Gastrocnemius medialis (tissue), 4 donors: Measurements from ENCODE around the gene TPM3. TPM values are rescaled to one million over a fixed set of nuclear protein-coding genes. Genes with fewer than 3 reads are reported as not detected.
A peak's percentile ranks its signal among the peaks of the same experiment; 100 is the strongest.

Source experiments
- ATAC-seq, 2 donors: fragments of 150-250 bp; one replicate each; pipeline ENCODE4 v1.9.1; 2016
- DNase-seq, 2 donors: peaks; one replicate each; pipeline ENCODE4 v3.0.0-alpha.2; 2019
- H3K27ac ChIP-seq, 4 donors: fragments of 200-600 bp; sonication (generic); 1 replicate in 1 of 4; 2 replicates in 3 of 4; pipeline ENCODE4 v1.5.1; 2016 to 2018; ENCODE audit warnings: mild to moderate bottlenecking in 2 of 4, moderate library complexity in 1 of 4
- H3K27me3 ChIP-seq, 3 donors: fragments of 200-600 bp; sonication (generic) in 2 of 3; 1 replicate in 1 of 3; 2 replicates in 2 of 3; pipeline versions ENCODE4 v1.5.1 to v1.6.0; 2016 to 2019; ENCODE audit warnings: mild to moderate bottlenecking in 1 of 3, moderate library complexity in 1 of 3
- H3K36me3 ChIP-seq, 2 donors: fragments of 200-600 bp; sonication (generic) in 1 of 2; one replicate each; pipeline ENCODE4 v1.5.1; 2017 to 2018
- H3K4me1 ChIP-seq, 2 donors: fragments of 200-600 bp; sonication (generic) in 1 of 2; one replicate each; pipeline ENCODE4 v1.5.1; 2016 to 2017; ENCODE audit warnings: mild to moderate bottlenecking in 2 of 2
- H3K4me3 ChIP-seq, 4 donors: fragments of 200-600 bp; sonication (generic) in 3 of 4; 1 replicate in 1 of 4; 2 replicates in 3 of 4; pipeline ENCODE4 v1.5.1; 2016 to 2019; ENCODE audit warnings: mild to moderate bottlenecking in 2 of 4
- H3K9me3 ChIP-seq, 3 donors: fragments of 200-600 bp; sonication (generic) in 2 of 3; 1 replicate in 1 of 3; 2 replicates in 2 of 3; pipeline ENCODE4 v1.5.1; 2016 to 2019
- POLR2A ChIP-seq, 2 donors: fragments of 450-650 bp; IDR thresholded peaks; one replicate each; pipeline ENCODE4 v1.6.1; 2017; ENCODE audit warnings: antibody characterized with exemption in 2 of 2, mild to moderate bottlenecking in 2 of 2, moderate library complexity in 2 of 2
- in situ Hi-C, 4 donors: fragments of 200-750 bp; cut with MboI; loops; one replicate each; pipeline versions ENCODE4 v1.15.0 to v1.8.0; 2017; ENCODE audit warnings: low sequenced_read_pairs in 4 of 4
- intact Hi-C: fragments of 100-400 bp; cut with DNase I; formaldehyde crosslinking; loops from one replicate; pipeline ENCODE4 v1.15.1; 2023; ENCODE audit warnings: low total_unique reads
- total RNA-seq, 4 donors: library from RNA; depleted of rRNA; stranded (reverse); fragments of >200 nt; gene quantifications; one replicate each; pipeline versions ENCODE4 v1.1.0 to v1.2.3, GENCODE V29; 2016
- TF ChIP-seq, protein P1 (sequence below), 5 experiments: fragments of 450-650 bp in 3 of 5; fragments of 200-600 bp in 2 of 5; sonication (generic) in 2 of 5; IDR thresholded peaks in 4 of 5; conservative IDR thresholded peaks in 1 of 5; 1 replicate in 4 of 5; 2 replicates in 1 of 5; pipeline ENCODE4 v1.5.1; 2016 to 2019; ENCODE audit warnings: antibody characterized with exemption in 5 of 5, mild to moderate bottlenecking in 3 of 5, moderate library complexity in 3 of 5

TPM3 gene
- total RNA-seq, 4 donors from 2014 or later, result 1,776 to 3,699 (median 2,786) TPM

DNA sequence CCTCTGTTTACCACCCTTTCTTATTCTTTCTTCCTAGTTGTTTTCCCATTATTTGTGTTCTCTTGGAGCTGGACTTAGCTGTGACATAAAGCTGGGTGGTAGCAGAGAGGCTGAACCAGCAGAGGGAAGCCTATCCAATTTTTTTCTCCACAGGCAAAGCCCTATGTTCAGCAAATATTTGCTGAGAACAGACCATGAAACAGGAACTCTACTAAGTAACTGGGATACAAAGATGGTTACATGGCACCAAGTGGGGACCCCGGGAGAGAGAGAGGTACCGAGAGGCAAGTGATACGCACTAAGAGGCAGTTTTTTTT, 7.6 kb upstream of the TPM3 start:
- H3K4me3 ChIP-seq, result no peak overlapping the region
- intact Hi-C loops, result loop anchor here (1.0 to 10.0 kb wide), 3 partner anchors 19 to 355 kb away; partner anchors contain the start of genes HAX1 and UBE2Q1
- DNase-seq (no peak), ATAC-seq (no peak)
- no peaks in the 10 kb centered on the region for H3K9me3 ChIP-seq
- peak overlapping the region; percentile 86 to 93 (median 90) for H3K27ac ChIP-seq
- no peak for TF ChIP-seq POLR2A (IDR thresholded peaks at IDR 0.05)
- TF ChIP-seq, protein P1, sequence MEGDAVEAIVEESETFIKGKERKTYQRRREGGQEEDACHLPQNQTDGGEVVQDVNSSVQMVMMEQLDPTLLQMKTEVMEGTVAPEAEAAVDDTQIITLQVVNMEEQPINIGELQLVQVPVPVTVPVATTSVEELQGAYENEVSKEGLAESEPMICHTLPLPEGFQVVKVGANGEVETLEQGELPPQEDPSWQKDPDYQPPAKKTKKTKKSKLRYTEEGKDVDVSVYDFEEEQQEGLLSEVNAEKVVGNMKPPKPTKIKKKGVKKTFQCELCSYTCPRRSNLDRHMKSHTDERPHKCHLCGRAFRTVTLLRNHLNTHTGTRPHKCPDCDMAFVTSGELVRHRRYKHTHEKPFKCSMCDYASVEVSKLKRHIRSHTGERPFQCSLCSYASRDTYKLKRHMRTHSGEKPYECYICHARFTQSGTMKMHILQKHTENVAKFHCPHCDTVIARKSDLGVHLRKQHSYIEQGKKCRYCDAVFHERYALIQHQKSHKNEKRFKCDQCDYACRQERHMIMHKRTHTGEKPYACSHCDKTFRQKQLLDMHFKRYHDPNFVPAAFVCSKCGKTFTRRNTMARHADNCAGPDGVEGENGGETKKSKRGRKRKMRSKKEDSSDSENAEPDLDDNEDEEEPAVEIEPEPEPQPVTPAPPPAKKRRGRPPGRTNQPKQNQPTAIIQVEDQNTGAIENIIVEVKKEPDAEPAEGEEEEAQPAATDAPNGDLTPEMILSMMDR (IDR thresholded peaks at IDR 0.05 in 4 of 5, conservative IDR thresholded peaks at IDR 0.05 in 1 of 5), result no peak
- H3K27me3 ChIP-seq, result no peaks in the 10 kb centered on the region
- in situ Hi-C loops, result loop anchor here in 2 of 4 donors (10.0 kb wide), 1 partner anchor 75 kb away; the partner anchor contains the start of gene HAX1 (in 2 of the 2)
- no peaks in the 10 kb centered on the region for H3K36me3 ChIP-seq
- peaks cover 4 to 12% of the 10 kb centered on the region in 2 donors for H3K4me1 ChIP-seq

DNA sequence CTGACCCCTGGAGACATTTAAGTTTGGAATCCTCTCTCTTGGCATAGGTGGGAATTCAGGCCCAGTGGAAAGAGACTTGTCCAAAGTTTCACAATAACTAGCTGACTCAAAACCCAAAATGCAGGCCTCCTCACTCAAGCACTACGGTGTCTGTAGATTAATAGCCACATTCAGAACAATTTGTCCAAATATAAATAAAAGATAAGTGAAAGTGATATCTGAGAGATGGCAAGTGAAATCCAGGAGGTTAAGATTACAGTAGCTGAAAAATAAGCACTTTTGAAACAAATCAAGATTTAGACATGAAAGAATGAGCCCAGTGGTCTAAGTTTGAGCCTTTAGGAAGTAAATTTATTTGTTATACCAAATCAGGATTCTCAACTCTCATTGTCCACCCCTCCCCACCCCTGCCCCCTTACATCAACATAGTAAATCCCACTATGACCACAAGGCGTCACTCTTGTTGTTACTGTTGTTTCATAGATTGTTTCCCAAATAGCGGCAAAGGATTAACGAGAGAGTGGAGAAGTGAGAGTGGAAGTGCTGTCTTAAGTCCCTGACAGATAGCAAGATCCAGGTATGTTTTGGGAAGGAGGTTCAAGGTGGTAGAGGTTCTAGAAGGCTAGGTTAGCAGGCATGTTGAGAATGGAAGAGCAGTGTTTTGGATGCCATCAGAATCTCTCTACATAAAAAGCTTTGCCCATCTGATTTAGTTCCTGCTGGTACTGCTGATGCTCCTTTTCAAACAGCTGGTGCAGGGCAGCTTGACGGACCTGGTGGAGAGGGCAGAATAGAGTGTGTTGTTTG, 7.1 kb upstream of the TPM3 start:
- peak; percentile 50 to 59 for ATAC-seq
- H3K27ac ChIP-seq, result peak overlapping the region; percentile 86 to 93 (median 90)
- TF ChIP-seq, protein P1 (IDR thresholded peaks at IDR 0.05 in 4 of 5, conservative IDR thresholded peaks at IDR 0.05 in 1 of 5), result peak in 3 of 5 experiments; percentile 39 to 58 (median 51)
- no peak for TF ChIP-seq POLR2A (IDR thresholded peaks at IDR 0.05)
- no peaks in the 10 kb centered on the region for H3K27me3 ChIP-seq
- H3K4me3 ChIP-seq, result no peak overlapping the region
- intact Hi-C loops, result loop anchor here (1.0 to 10.0 kb wide), 3 partner anchors 20 to 356 kb away; partner anchors contain the start of genes HAX1 and UBE2Q1
- H3K4me1 ChIP-seq, result peaks cover 7 to 13% of the 10 kb centered on the region in 2 donors
- in situ Hi-C loops, result loop anchor here in 2 of 4 donors (10.0 kb wide), 1 partner anchor 76 kb away; the partner anchor contains the start of gene HAX1 (in 2 of the 2)
- H3K36me3 ChIP-seq, result no peaks in the 10 kb centered on the region
- DNase-seq, result no peak
- no peaks in the 10 kb centered on the region for H3K9me3 ChIP-seq

DNA sequence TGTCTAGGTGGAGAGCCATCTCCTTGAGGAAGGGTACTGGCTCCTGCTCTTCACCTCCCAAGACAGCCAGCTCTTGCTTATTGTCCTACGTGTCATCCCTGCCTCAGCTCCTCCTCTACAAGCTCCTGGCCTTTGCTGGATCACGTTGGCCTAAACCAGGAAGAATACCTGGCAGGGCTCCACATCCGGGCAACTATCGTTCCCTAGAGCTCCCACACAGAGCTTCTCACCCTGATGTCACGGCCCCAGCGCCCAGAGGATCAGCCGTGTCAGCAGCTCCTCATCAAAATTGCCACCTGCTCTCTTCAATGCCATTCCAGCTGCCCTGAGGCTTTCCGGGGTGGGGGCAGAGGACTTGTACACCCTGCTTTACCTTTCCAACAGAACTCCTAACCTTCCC, 1.9 kb upstream of the TPM3 start:
- peaks cover 21 to 26% of the 10 kb centered on the region in 2 donors for H3K4me1 ChIP-seq
- ATAC-seq (peak; percentile 13 to 31), DNase-seq (peak; percentile 59 to 93)
- peak overlapping the region; percentile 86 to 93 (median 90) for H3K27ac ChIP-seq
- H3K4me3 ChIP-seq, result no peak overlapping the region
- intact Hi-C loops, result loop anchor here (5.0 to 10.0 kb wide), 2 partner anchors 223 to 361 kb away; partner anchors contain the start of gene UBE2Q1
- in situ Hi-C loops, result loop anchor here in 2 of 4 donors (10.0 kb wide), 1 partner anchor 81 kb away; the partner anchor contains the start of gene HAX1 (in 2 of the 2)
- TF ChIP-seq, protein P1 (IDR thresholded peaks at IDR 0.05 in 4 of 5, conservative IDR thresholded peaks at IDR 0.05 in 1 of 5), result no peak
- peak; percentile 33 to 35 for TF ChIP-seq POLR2A (IDR thresholded peaks at IDR 0.05)
- no peaks in the 10 kb centered on the region for H3K9me3 ChIP-seq
- no peaks in the 10 kb centered on the region for H3K27me3 ChIP-seq
- no peaks in the 10 kb centered on the region for H3K36me3 ChIP-seq

DNA sequence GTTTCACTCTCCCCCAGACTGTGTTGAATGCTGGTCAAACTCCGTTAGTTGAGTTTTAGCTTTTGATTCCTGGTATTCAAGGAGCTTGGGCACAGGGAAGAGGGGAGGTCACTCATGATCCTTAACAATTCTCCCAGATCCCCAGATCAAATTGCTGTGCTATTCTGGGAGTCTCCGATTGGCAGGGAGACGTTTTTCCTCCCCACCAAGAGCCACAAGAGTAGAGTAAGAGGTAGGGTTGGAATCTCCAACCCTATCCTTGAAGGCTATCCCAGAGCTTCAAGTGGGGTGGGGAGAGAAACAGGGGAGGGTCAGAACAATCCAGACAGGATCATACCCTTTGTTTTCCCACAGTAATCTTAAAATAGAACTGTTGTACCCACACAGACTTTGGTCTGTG, 576 bp upstream of the TPM3 start:
- H3K27ac ChIP-seq, result peak overlapping the region; percentile 86 to 93 (median 90)
- H3K36me3 ChIP-seq, result no peaks in the 10 kb centered on the region
- peak; percentile 17 to 28 for ATAC-seq
- intact Hi-C loops (loop anchor here (5.0 to 10.0 kb wide), 2 partner anchors 225 to 362 kb away; partner anchors contain the start of gene UBE2Q1), in situ Hi-C loops (loop anchor here in 2 of 4 donors (10.0 kb wide), 1 partner anchor 82 kb away; the partner anchor contains the start of gene HAX1 (in 2 of the 2))
- TF ChIP-seq, protein P1 (IDR thresholded peaks at IDR 0.05 in 4 of 5, conservative IDR thresholded peaks at IDR 0.05 in 1 of 5), result no peak
- no peak for TF ChIP-seq POLR2A (IDR thresholded peaks at IDR 0.05)
- H3K27me3 ChIP-seq, result no peaks in the 10 kb centered on the region
- H3K4me3 ChIP-seq, result peak overlapping the region in 3 of 4 donors; percentile 11 to 59 (median 46)
- no peaks in the 10 kb centered on the region for H3K9me3 ChIP-seq
- peak in 1 of 2 donors; percentile 54 for DNase-seq
- peaks cover 21 to 24% of the 10 kb centered on the region in 2 donors for H3K4me1 ChIP-seq
